DMS53 treated with DMSO at 0.1 percent for 48 hours (cell line): ENCODE measurements around the gene PRAME.
"Not testable (repeated sequence)": the region's sequence is repeated elsewhere in the genome, so short reads cannot be mapped to it uniquely, and the experiment has no call there.

Experiments
- DNase-seq: peaks from one replicate; lab custom pipeline; 2025; ENCODE audit not compliant: unreplicated experiment; lab: John Stamatoyannopoulos, UW

Gene PRAME

GRCh38 chr22:22581524-22581923 lies 22.5 kb upstream of the PRAME start:
- DNase-seq: not testable (repeated sequence)

- no peak for DNase-seq
Observed at GRCh38 chr22:22579869-22580604, 21.0 kb upstream of the PRAME start.

GRCh38 chr22:22578702-22579424 lies 19.8 kb upstream of the PRAME start:
- no peak for DNase-seq

- no peak for DNase-seq
Observed at GRCh38 chr22:22576989-22577427, 17.9 kb upstream of the PRAME start.

- DNase-seq: peak; percentile 6
Observed at GRCh38 chr22:22576244-22576988, 17.4 kb upstream of the PRAME start.

GRCh38 chr22:22574361-22574760 lies 15.3 kb upstream of the PRAME start:
- DNase-seq: no peak

GRCh38 chr22:22573047-22573889 lies 14.2 kb upstream of the PRAME start:
- no peak for DNase-seq

- DNase-seq: no peak
Observed at GRCh38 chr22:22571862-22572261, 12.8 kb upstream of the PRAME start.

- DNase-seq: no peak
Observed at GRCh38 chr22:22571429-22571828, 12.4 kb upstream of the PRAME start.

GRCh38 chr22:22569218-22569617 lies 10.2 kb upstream of the PRAME start:
- no peak for DNase-seq

GRCh38 chr22:22565981-22566380 lies 6.9 kb upstream of the PRAME start:
- no peak for DNase-seq

GRCh38 chr22:22558071-22558971 lies 744 bp downstream of the PRAME start:
- DNase-seq: no peak

- no peak for DNase-seq
Observed at GRCh38 chr22:22556995-22557925, 1.8 kb downstream of the PRAME start.

- DNase-seq: no peak
Observed at GRCh38 chr22:22556578-22556977, 2.5 kb downstream of the PRAME start.

GRCh38 chr22:22555596-22555995 lies 3.5 kb downstream of the PRAME start:
- DNase-seq: no peak

GRCh38 chr22:22554587-22555284 lies 4.3 kb downstream of the PRAME start:
- DNase-seq: no peak

GRCh38 chr22:22553735-22554586 lies 5.1 kb downstream of the PRAME start:
- no peak for DNase-seq
